ENCODE results near the gene PHF23.

PHF23 gene

GRCh38 chr17:7239091-7240027 lies at the start of gene PHF23:
Gene PHF23 (minus strand): TSS chr17:7239457. CDS start chr17:7239279, 178 bp downstream.
- peak; percentile 100 for DNase-seq (ENCODE audit: low read depth in 2 of 2)
- peak within 1 kb of the TSS; percentile 94 to 100 for H3K4me3 ChIP-seq (replicated peaks in 1 of 2; ENCODE audit: low read depth in 2 of 2, low read length in 2 of 2)
- TF ChIP-seq CTCF (IDR thresholded peaks at IDR 0.05; ENCODE audit: low read depth, low read length), result no peak

- no peak for TF ChIP-seq CTCF (IDR thresholded peaks at IDR 0.05; ENCODE audit: low read depth, low read length)
- no peak for DNase-seq (ENCODE audit: low read depth in 2 of 2)
- H3K4me3 ChIP-seq (replicated peaks in 1 of 2; ENCODE audit: low read depth in 2 of 2, low read length in 2 of 2), result no peak overlapping the region
These were observed 46.4 kb upstream of the PHF23 start for GRCh38 chr17:7285679-7286078.

GRCh38 chr17:7284911-7285310 lies 45.7 kb upstream of the PHF23 start:
- H3K4me3 ChIP-seq (replicated peaks in 1 of 2; ENCODE audit: low read depth in 2 of 2, low read length in 2 of 2), result no peak overlapping the region
- no peak for DNase-seq (ENCODE audit: low read depth in 2 of 2)
- no peak for TF ChIP-seq CTCF (IDR thresholded peaks at IDR 0.05; ENCODE audit: low read depth, low read length)

GRCh38 chr17:7283471-7284216 lies 44.4 kb upstream of the PHF23 start:
- DNase-seq (ENCODE audit: low read depth in 2 of 2), result no peak
- TF ChIP-seq CTCF (IDR thresholded peaks at IDR 0.05; ENCODE audit: low read depth, low read length), result no peak
- H3K4me3 ChIP-seq (replicated peaks in 1 of 2; ENCODE audit: low read depth in 2 of 2, low read length in 2 of 2), result no peak overlapping the region

GRCh38 chr17:7282752-7283321 lies 43.6 kb upstream of the PHF23 start:
- DNase-seq (ENCODE audit: low read depth in 2 of 2), result no peak
- no peak overlapping the region for H3K4me3 ChIP-seq (replicated peaks in 1 of 2; ENCODE audit: low read depth in 2 of 2, low read length in 2 of 2)
- peak; percentile 5 for TF ChIP-seq CTCF (IDR thresholded peaks at IDR 0.05; ENCODE audit: low read depth, low read length)

- H3K4me3 ChIP-seq (replicated peaks in 1 of 2; ENCODE audit: low read depth in 2 of 2, low read length in 2 of 2), result peak overlapping the region; percentile 48 to 52
- DNase-seq (ENCODE audit: low read depth in 2 of 2), result no peak
- no peak for TF ChIP-seq CTCF (IDR thresholded peaks at IDR 0.05; ENCODE audit: low read depth, low read length)
These were observed 42.9 kb upstream of the PHF23 start for GRCh38 chr17:7281953-7282751.
